ENCODE results near the gene ERBB4.

DNA sequence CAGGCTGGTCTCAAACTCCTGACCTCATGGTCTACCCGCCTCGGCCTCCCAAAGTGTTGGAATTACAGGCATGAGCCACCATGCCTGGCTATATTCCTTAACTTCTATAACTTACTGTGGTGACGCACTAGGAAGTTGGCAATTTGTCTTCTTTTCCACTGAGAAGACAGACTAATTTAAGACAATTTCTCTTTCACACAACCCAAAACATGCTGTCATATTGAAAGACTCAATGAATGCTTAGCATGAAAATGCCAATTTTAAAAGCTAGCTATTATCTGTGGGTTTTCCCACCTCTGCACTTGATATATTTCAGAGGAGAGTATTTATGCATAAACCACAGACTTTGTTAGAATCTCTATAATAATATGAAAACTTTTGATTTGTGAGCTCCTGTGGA is 84.5 kb downstream of the ERBB4 start:
- TF ChIP-seq, protein P1, sequence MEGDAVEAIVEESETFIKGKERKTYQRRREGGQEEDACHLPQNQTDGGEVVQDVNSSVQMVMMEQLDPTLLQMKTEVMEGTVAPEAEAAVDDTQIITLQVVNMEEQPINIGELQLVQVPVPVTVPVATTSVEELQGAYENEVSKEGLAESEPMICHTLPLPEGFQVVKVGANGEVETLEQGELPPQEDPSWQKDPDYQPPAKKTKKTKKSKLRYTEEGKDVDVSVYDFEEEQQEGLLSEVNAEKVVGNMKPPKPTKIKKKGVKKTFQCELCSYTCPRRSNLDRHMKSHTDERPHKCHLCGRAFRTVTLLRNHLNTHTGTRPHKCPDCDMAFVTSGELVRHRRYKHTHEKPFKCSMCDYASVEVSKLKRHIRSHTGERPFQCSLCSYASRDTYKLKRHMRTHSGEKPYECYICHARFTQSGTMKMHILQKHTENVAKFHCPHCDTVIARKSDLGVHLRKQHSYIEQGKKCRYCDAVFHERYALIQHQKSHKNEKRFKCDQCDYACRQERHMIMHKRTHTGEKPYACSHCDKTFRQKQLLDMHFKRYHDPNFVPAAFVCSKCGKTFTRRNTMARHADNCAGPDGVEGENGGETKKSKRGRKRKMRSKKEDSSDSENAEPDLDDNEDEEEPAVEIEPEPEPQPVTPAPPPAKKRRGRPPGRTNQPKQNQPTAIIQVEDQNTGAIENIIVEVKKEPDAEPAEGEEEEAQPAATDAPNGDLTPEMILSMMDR (conservative IDR thresholded peaks at IDR 0.05; ENCODE audit: low read length), result no peak
- no peak for TF ChIP-seq EZH2phosphoT487 (IDR thresholded peaks at IDR 0.05; ENCODE audit: borderline replicate concordance)
